Memory B cell (primary cell): ENCODE results near the gene CACNA1C.

ENCODE experiments used
- ATAC-seq: fragments of 150-1000 bp; cut with Tn5 transposase; 2 replicates; pipeline ENCODE4 v1.10.0; 2021; ENCODE audit warnings: low read depth, mild to moderate bottlenecking, moderate library complexity
- DNase-seq, 2 donors: peaks; one replicate each; pipeline ENCODE4 v3.0.0; 2022; ENCODE audit warnings: low spot score in 2 of 2
- H3K27ac Mint-ChIP-seq: one replicate; pipeline ENCODE4 v1.8.0; 2022; ENCODE audit warnings: mild to moderate bottlenecking, moderate library complexity, mixed read lengths
- H3K27me3 Mint-ChIP-seq: one replicate; pipeline ENCODE4 v1.8.0; 2022; ENCODE audit warnings: mixed read lengths
- H3K36me3 Mint-ChIP-seq: one replicate; pipeline ENCODE4 v1.8.0; 2022; ENCODE audit warnings: mild to moderate bottlenecking, mixed read lengths
- H3K4me1 Mint-ChIP-seq: one replicate; pipeline ENCODE4 v1.8.0; 2022; ENCODE audit warnings: mixed read lengths
- H3K4me3 Mint-ChIP-seq: one replicate; pipeline ENCODE4 v1.8.0; 2022; ENCODE audit warnings: mild to moderate bottlenecking, moderate library complexity, mixed read lengths
- H3K9me3 Mint-ChIP-seq: one replicate; pipeline ENCODE4 v1.8.0; 2022; ENCODE audit warnings: mixed read lengths

The CACNA1C gene

DNA sequence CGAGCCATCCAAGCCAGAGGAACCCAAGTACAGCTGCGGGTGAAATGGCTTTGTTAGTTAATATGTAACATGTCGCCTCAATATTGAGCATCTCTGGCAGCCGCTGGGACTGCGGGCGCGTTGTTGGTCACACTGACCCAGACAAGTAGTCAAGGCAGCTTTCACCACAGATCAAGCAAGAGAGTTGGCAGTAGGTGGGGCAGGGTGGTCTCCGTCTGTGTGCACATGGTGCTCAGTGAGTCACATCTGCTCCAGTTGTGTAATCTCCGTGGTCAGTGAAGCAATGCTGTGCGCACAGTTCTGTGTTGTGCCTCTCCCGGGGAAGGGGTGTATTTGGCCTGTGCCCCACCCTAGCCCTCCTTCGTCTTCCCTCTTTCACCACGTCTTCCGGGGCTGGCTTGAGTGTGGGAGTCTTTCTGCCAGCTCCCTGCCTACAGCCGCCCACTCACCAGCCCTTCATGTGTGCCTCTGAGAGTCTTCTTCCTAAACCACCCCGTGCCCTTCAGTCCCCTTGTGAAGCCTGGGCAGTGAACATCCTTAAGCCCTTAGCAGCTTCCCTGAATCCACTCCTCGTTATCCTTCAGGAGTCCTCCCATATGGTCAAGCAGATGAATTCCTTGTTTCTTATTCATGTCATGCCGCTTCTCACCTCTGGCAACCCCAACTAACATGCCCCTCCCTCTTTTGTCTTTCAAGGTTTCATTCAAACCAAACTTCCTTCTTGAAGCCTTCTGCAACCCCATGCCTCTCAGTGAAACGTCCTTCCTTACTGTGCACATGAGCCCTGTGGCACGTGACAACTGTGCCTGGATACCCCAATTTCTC is 242.1 kb downstream of the CACNA1C start:
- Mint-ChIP-seq H3K27ac (no peak overlapping the region), H3K4me3 (no peak overlapping the region), H3K9me3 (no peaks in the 10 kb centered on the region), H3K4me1 (peaks cover 9% of the 10 kb centered on the region), H3K36me3 (no peaks in the 10 kb centered on the region), H3K27me3 (peaks cover 18% of the 10 kb centered on the region)
- DNase-seq (no peak), ATAC-seq (no peak)

DNA sequence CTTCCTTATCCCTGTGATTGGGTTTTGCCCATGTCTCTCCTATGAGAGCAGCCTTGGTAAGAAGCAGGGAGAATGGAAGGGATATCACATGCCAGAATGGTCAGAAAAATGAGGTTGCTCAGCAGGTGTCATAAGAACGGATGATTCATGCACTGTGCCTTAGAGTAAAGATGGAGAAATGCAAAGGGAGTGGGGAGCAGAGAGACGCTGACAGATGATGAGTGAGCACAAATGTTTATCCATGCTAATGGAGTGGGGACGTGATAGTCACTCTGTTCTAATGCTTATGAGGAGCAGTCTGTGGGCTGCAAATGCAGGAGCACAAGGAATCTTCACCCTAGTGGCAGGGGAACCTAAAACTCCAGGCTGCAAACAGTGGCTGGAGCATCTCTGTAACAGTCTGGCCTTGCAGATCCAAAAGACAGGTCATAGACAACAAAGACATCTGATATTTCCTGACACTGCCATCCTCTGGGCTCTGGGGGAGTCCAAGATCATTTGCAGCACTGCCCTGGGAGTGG is 243.2 kb downstream of the CACNA1C start:
- Mint-ChIP-seq H3K27me3 (peaks cover 21% of the 10 kb centered on the region), H3K9me3 (no peaks in the 10 kb centered on the region), H3K4me1 (peaks cover 9% of the 10 kb centered on the region), H3K27ac (no peak overlapping the region), H3K4me3 (no peak overlapping the region), H3K36me3 (no peaks in the 10 kb centered on the region)
- no peak for DNase-seq
- no peak for ATAC-seq

DNA sequence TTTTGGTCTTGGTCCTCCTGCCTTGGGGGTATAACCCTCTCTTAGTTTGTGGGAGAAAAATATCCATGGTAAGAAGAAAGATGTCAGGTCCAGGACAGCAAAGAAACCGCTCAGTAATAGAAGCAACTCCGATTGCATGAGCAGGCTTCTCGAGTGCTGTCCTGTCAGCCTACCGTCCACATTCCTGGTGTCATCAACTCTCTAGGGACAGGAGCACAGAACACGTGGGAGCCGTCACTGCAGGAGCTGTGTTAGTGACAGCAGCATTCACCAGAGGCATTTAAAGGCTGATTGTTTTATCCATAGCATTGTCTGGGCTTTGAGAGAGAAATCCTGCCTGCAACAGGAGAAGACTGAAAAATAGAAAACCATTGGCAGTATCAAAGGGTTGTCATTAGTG is 244.2 kb downstream of the CACNA1C start:
- H3K4me1 Mint-ChIP-seq, result peaks cover 9% of the 10 kb centered on the region
- no peaks in the 10 kb centered on the region for H3K36me3 Mint-ChIP-seq
- H3K9me3 Mint-ChIP-seq, result no peaks in the 10 kb centered on the region
- ATAC-seq, result no peak
- peaks cover 21% of the 10 kb centered on the region for H3K27me3 Mint-ChIP-seq
- H3K27ac Mint-ChIP-seq, result no peak overlapping the region
- no peak for DNase-seq
- no peak overlapping the region for H3K4me3 Mint-ChIP-seq

DNA sequence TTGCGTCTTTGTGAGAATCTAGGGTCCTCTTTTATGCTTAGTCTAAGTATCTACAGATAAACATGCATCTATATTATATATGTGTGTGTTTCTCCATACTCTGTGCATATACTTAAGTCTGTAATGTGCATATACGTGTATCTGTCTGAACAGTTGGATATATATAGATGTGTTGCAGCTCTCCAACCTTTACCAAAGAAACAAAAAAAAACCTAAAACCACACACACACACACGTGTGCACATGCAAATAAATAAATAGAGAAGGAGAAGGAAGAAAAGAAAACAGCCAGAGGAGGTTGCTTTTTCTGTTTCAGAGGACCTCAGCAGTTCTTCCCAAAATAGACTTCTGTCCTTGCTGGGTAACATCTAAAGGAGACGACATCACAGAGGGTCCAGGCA is 244.9 kb downstream of the CACNA1C start:
- Mint-ChIP-seq H3K4me1 (peaks cover 9% of the 10 kb centered on the region), H3K4me3 (no peak overlapping the region), H3K9me3 (no peaks in the 10 kb centered on the region), H3K27ac (no peak overlapping the region), H3K27me3 (peaks cover 21% of the 10 kb centered on the region), H3K36me3 (no peaks in the 10 kb centered on the region)
- ATAC-seq (no peak), DNase-seq (no peak)

DNA sequence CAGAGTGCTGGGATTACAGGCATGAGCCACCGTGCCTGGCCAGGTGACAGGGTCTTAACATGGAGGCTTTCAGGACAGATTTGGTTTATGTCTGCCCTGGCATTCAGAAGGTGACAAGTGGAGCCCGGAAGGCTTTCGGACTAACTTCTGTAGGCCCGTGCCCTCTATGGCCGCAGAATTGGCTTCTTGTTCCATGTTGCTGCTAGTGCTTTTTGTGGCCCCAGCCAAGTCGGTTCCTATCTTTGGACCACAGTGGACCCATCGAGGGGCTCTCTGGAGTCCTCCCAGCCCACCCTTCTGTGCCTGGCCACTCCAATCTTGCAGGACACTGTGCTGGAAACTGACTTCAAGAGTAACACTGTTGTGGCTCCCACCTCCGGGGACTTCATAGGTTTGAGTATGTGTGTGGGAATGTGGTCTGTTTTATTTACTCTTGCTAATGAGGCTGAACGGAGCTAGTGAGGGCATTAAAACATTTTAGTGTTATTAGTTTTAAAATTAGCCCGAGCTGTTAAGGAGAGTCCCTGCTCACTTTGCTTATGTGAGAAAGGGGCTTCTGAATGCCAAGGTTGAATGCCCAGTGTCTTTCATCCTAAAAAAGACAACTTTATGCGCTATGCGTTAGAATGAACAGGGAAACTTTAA is 245.9 kb downstream of the CACNA1C start:
- ATAC-seq (no peak), DNase-seq (no peak)
- Mint-ChIP-seq H3K27ac (no peak overlapping the region), H3K4me3 (no peak overlapping the region), H3K36me3 (no peaks in the 10 kb centered on the region), H3K9me3 (no peaks in the 10 kb centered on the region), H3K27me3 (peaks cover 21% of the 10 kb centered on the region), H3K4me1 (peaks cover 9% of the 10 kb centered on the region)

DNA sequence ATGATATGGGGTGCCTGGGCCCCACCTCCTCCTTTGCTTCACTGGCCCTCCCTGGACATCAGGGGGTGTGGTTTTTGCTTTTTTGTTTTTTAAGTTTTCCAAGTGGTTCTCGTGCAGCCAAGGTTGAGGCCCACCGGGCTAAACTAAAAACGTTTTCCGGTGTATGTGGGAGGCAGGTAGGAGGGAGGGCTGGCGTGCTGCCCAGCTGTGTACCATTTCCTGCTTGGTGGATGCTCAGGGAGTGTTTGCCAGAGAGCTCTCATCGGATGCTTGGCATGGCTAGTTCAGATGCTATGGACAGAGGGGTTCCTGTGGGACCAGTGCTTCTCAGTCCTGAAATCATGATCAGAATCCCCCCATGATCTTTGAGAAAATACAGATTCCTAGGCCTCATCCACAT is 246.4 kb downstream of the CACNA1C start:
- ATAC-seq, result no peak
- peaks cover 9% of the 10 kb centered on the region for H3K4me1 Mint-ChIP-seq
- no peak overlapping the region for H3K4me3 Mint-ChIP-seq
- no peaks in the 10 kb centered on the region for H3K9me3 Mint-ChIP-seq
- peaks cover 19% of the 10 kb centered on the region for H3K27me3 Mint-ChIP-seq
- H3K27ac Mint-ChIP-seq, result no peak overlapping the region
- DNase-seq, result no peak
- no peaks in the 10 kb centered on the region for H3K36me3 Mint-ChIP-seq

DNA sequence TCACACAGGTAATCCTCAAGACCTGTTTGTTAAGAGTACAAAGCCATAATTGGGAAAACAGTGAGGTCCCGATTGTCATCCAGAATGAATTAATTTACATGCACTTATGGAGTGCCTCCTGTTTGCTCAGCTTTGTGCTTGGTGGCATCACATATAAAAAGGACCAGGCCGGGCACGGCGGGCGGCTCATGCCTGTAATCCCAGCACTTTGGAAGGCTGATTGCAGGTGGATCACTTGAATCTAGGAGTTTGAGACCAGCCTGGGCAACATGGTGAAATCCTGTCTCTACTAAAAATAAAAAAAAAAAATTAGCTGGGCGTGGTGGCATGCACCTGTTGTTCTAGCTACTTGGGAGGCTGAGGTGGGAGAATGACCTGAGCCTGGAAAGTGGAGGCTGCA is 247.4 kb downstream of the CACNA1C start:
- Mint-ChIP-seq H3K27me3 (peaks cover 14% of the 10 kb centered on the region), H3K9me3 (no peaks in the 10 kb centered on the region), H3K36me3 (no peaks in the 10 kb centered on the region), H3K4me1 (peaks cover 5% of the 10 kb centered on the region), H3K4me3 (no peak overlapping the region), H3K27ac (no peak overlapping the region)
- no peak for DNase-seq
- no peak for ATAC-seq

DNA sequence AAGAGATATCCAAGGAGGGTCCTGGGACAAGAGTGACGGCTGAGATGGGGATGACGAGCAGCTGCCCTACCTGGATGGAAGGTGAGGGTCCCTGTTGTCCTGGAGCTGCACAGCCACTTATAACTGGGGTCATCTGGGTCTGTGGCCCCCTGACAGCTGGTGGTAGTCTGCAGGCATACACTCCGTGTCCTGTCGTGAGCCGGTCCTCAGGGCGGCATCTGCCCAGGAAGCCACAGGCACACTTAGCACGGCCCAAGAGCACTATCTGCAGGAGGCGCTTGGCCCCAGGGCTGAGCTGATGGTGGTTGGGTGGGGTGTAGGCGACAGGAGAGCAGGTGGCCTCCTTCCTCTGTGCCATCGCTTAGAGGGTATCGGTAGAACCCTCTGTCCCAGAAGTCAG is 248.1 kb downstream of the CACNA1C start:
- no peak overlapping the region for H3K4me3 Mint-ChIP-seq
- H3K36me3 Mint-ChIP-seq, result no peaks in the 10 kb centered on the region
- no peaks in the 10 kb centered on the region for H3K9me3 Mint-ChIP-seq
- peaks cover 10% of the 10 kb centered on the region for H3K27me3 Mint-ChIP-seq
- DNase-seq (no peak), ATAC-seq (no peak)
- peaks cover 3% of the 10 kb centered on the region for H3K4me1 Mint-ChIP-seq
- H3K27ac Mint-ChIP-seq, result no peak overlapping the region

DNA sequence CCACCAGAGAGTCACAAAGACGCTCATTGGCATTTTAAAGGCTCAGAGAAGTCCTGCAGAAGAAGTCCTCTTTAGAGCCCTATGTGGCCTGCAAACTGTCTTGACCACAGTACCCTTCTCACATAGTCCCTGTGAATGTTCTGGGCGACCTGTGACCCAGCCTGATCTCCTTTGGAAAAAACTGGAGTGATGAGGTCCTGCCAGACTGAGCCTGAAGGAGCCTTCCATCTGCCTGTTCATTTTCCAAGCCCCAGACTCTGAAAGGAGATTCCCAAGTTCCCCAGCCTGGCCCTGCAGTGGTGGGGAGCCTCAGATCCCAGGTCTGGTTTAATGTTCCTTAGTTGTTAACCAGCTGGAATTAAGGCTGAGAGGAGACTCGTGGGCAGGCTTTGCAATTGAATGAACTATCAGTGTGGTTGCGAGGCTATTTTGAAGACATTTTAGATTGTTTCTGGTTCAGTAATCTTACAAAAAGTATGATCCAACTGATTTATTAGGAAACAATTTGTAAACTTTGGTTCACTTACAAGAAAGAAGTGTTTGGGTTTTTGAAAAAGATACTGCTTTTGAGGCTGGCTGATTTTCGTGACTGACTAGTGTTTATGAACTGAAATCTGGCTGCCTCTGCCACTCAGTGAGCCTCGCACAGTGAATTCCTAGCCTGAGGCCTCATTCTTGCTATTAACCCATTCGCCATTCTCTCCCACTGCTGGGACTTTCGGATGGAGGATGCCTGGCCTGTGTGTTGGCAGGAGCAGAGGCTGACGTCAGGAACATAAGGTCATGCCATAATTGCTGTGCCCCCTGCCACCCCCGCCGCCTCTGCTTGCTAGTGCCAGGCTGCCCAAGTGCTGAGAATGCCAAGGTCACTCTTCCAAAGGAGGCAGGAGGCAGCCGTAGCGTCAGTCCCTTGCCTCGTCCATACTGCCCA is 249.0 kb downstream of the CACNA1C start:
- DNase-seq (no peak), ATAC-seq (no peak)
- no peak overlapping the region for H3K27ac Mint-ChIP-seq
- H3K36me3 Mint-ChIP-seq, result no peaks in the 10 kb centered on the region
- H3K4me3 Mint-ChIP-seq, result no peak overlapping the region
- H3K27me3 Mint-ChIP-seq, result peaks cover 6% of the 10 kb centered on the region
- H3K4me1 Mint-ChIP-seq, result peaks cover 3% of the 10 kb centered on the region
- no peaks in the 10 kb centered on the region for H3K9me3 Mint-ChIP-seq

DNA sequence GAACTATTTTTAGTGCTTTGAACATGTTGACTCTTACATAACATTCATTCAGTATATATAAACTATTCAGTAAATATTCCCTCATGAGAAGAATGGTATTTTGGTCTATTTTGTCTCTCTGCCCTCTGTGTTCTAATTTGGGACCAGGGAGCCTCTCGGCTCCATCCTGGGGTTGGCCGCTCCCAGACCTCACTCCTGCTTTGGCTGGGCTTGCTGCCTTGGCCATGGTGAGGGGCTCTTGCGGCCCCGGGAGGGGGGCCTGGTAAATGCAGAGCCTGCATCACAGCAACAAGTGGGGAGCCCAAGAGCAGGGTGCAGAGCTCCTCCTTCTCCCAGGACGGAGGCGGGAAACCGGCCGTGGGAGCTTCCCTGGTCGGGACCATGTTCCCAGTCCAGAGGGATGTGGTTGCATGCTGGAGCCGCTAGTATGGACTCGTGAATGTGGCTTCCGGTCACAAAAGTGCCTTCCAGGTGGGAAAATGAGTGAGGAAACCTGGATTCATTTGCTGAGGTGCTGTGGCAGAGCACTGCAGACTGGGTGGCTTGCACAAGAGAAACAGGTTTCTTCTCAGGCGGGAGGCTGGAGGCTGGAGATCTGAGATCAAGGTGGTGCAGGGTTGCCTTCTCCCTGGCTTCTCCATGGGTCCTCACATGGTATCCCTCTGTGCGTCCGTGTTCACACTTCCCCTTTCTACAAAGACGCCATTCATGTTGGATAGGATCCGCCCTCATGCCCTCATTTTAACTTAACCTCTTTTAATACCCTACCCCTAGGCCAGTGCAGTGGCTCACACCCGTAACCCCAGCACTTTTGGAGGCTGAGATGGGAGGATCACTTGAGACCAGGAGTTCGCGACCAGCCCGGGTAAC is 250.2 kb downstream of the CACNA1C start:
- no peak for ATAC-seq
- H3K36me3 Mint-ChIP-seq, result no peaks in the 10 kb centered on the region

DNA sequence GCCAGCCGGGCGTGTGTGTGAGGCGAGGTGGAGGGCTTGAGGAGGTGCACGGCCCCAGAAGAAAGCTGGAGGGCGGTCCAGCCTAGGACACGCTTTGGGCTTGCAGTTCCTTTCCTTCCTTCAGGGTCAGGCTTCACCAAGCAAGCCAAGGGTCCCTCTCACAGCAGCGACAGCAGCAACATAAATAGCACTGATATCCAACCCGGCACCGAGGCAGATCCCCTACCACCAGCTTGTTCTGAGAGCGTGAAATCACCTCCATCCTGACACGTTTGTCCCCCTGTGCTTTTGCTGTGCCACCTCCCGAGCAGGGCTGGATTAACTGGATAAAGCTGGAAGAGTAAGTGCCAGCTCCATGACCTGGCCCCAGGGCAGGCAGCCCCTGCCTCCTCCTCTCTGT is 251.4 kb downstream of the CACNA1C start:
- Mint-ChIP-seq H3K4me3 (no peak overlapping the region), H3K27ac (no peak overlapping the region), H3K36me3 (no peaks in the 10 kb centered on the region), H3K4me1 (no peaks in the 10 kb centered on the region), H3K9me3 (peaks cover 2% of the 10 kb centered on the region), H3K27me3 (peaks cover 4% of the 10 kb centered on the region)
- DNase-seq (no peak), ATAC-seq (no peak)

More for the DNA sequence above, 250.2 kb downstream of the CACNA1C start:
- no peaks in the 10 kb centered on the region for H3K9me3 Mint-ChIP-seq
- no peaks in the 10 kb centered on the region for H3K4me1 Mint-ChIP-seq
- H3K4me3 Mint-ChIP-seq, result no peak overlapping the region
- peaks cover 4% of the 10 kb centered on the region for H3K27me3 Mint-ChIP-seq
- no peak overlapping the region for H3K27ac Mint-ChIP-seq
- no peak for DNase-seq

DNA sequence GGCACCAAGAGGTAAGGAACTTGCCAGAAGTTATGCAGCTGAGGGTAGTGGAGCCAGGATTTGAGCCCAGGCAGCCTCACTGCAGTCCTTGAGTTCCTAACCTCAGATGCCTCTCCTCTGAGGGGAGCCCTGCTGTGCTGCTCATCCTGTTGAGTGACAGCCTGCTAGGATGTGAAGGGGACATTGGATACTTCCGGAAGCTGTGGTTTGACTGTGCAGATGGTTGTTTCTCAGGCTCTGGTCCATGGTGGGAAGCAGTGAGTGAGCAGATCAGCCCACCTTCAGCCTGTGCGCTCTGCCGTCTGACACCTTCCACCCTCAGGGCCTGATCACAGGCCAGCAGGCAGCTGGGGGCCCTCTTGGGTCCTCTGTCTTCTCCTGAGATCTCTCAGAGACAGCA is 253.2 kb downstream of the CACNA1C start:
- Mint-ChIP-seq H3K4me3 (no peak overlapping the region), H3K27me3 (no peaks in the 10 kb centered on the region), H3K27ac (no peak overlapping the region), H3K36me3 (no peaks in the 10 kb centered on the region), H3K9me3 (peaks cover 2% of the 10 kb centered on the region), H3K4me1 (no peaks in the 10 kb centered on the region)
- DNase-seq (no peak), ATAC-seq (no peak)

DNA sequence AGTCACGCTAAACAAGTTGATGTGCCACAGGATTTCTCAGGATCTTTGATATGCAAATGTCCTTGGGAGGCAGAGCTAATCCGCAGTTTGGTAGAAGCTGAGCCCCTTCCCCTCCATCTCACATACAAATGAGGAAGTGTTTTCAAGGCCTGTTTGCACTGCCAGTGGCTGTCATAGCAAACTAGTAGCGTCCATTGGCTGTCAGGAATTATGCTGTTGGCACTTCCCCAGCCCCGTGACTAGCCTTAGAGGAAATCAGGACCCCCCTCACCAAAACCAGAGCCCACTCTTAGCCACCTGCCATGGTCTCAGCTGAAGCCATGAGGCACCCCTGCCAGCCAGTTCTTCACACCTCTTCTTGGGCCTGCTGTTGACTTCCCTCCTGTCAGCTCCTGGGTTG is 253.9 kb downstream of the CACNA1C start:
- no peak overlapping the region for H3K27ac Mint-ChIP-seq
- H3K27me3 Mint-ChIP-seq, result no peaks in the 10 kb centered on the region
- H3K4me1 Mint-ChIP-seq, result no peaks in the 10 kb centered on the region
- no peak for DNase-seq
- peaks cover 2% of the 10 kb centered on the region for H3K9me3 Mint-ChIP-seq
- H3K4me3 Mint-ChIP-seq, result no peak overlapping the region
- no peaks in the 10 kb centered on the region for H3K36me3 Mint-ChIP-seq
- ATAC-seq, result no peak
